ENCODE data around the gene EML6.
"Not testable (repeated sequence)": the region's sequence is repeated elsewhere in the genome, so short reads cannot be mapped to it uniquely, and the experiment has no call there.

The EML6 gene

DNA sequence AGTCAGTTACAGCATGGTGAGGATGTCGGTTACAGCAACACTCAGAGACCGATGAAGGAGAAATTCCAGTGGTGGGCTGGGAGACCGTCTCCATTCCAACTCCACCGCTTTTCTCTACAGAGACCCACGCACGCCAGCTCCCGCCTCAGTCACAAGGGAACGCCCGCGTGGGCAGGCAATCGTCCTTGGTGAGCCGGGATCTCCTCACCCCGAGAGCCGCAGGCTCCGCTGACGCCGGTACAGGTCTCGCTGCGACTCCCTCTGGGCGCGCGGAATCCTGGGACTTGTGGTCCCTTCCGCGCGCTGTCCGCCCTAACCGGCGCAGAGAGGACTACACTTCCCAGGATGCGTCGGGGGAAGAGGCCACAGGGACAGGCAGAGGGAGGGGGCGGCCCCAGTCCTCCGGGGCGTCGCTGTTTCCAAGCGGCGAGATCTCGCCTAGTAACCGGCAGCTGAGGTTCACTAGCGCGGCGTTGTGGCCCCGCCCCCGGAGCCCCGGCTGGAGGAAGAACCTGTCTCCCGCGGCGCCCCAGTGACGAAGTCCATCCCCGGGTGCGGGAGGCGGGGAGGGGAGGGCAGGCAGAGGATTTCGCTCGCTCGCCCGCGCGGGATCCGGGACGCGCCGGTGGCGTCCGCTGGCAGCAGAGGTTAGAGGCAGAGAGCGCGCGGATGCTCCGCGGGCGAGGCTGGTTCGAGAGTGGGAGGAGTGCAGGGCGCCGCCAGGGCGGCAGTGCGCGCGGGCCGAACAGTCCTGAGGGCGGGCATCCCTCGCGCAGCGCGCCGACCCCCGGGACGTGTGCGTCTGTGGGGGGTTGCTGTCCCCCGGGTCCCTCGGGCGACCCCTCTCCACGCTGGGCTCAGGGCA lies at the start of gene EML6:
Gene EML6, plus strand, starts transcription at position 532 of the 865 bp plus-strand sequence. CDS start 1,400 bp downstream, outside the sequence.
- peak; percentile 89 for DNase-seq

DNA sequence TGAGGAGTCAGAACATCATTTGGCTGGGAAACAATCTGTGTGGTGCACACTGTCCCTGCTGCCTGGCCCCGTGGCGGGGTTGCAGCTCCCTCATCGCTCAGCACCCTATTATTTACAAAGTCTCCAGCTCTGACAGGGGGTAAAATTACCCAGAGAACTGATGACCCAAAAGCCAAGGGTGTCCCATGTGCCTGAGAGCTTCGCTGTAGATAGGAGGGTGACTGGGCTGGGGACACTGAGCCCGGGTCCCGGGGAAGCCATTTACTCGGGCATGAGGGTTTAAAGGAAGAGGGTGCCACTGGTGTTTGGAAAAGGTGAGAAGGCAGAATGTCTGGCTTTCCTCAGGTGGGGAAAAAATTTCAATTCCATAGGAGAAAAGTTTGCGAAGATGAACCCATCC lies 48.2 kb upstream of the EML6 start:
- no peak for DNase-seq

DNA sequence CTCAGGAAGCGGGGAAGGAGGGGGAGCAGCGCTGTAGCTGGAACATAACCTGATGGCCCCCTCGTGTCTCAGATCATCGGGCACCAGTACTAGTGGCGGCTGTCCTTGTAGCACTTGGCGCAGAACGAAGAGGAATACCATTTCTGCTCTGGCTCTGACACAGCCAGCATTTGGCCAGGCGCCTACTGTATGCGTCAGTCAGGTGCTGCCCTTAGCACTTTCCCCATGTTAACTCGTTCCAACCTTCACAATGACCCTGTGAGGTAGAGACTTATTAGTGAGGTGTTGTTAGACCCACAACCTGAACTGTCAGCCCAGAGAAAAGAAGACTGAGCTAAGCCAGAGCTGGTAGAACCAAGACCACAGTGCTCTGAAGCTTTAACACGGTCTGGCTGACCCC lies 47.7 kb upstream of the EML6 start:
- no peak for DNase-seq

DNA sequence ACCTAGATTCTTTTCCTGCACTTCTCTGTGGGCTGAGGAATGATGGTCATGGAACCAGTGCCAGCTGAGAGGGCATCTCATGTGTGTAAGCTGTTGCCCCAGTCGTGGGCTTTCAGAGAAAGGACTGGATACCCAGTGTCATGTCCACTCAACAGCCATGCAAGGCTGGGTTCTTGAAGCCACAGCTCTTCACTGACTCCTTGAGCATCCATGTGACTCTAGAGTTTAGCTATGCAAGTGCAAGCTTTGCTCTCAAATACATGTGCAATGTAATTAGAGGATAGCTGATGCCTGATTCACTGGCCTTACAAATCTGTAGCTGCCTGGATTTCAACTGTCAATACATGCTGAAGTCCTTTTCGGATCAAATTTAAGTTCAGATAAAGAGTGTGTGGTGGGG lies 46.8 kb upstream of the EML6 start:
- DNase-seq, result no peak

DNA sequence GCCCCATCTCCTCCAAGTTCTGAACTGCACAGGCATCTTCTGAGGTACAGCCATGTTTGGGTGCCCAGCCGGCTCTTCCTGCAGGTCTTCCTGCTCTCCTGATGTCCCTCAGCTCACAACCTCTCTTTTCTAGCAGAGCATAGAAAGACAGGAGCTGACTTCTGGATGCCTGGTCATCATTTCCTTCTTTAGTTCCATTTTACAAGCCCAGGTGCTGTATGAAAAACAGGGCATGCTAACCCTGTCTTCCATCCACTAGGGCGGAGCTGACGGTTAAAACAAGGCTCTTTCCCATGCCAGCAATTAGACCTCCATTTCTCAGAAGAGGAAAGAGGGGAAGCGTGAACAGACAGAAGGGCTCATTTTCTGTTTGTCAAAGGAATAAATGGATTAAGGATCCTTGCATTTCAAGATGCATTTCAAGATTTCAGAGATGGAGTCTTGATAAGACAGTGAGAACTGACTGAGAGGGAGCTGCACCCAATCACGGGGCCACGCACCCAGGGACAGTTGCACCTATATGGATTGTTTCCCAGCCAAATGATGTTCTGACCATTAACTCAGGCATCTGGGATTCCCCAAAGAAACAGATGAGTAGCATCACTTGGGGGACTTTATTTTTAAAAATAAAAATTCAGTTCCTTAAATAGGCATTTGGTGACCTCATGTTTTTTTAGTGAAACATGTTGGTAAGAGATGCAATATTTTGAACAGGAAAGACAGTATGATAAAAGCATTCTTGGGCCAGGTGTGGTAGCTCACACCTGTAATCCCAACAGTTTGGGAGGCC lies 45.8 kb upstream of the EML6 start:
- DNase-seq, result no peak

DNA sequence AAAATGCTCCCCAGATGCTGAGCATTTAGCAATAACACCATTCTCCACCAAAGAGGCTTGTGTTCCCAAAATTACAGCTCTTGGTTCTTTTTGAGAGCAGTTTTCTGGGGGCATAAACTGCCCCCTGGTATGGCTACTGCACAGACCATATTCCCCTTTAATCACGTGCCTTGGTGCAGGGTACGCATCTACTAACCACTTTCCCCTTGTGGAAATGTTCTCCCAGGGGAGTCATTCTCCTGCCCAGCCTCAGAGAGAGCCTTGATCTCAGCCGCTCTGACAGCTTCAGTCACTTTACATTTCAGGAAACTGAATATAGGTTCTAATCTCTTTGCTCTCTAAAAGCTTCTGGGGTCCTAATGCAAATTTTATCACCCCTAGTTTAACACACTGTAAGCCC lies 44.7 kb upstream of the EML6 start:
- DNase-seq, result no peak

DNA sequence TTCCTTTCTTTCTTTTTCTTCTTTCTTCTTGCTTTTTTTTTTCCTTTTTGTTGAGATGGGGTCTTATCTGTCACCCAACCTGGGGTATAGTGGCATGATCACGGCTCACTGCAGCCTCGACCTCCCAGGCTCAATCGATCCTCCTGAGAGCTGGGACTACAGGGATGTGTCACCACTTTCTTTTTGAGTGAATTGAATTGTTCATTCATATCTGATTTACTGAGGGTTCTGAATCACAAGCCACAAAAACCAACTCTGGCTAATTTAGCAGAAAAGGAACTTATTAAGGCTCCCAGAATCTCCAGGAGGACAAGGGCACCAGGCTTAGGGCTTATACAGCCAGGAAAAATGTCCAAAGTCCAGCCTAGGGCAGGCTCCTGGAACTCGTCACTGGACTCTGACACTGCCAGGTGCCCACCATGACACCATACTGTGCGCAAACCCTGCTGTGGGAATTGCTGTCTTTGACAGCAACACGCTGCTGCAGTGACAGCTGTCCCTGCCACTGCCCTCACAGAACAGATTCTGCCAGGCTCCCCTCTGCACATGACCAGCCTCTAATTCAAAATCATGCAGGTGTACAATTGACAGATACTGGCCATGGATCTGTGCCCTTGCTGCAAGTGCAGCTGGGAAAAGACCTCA lies 42.9 kb upstream of the EML6 start:
- no peak for DNase-seq

DNA sequence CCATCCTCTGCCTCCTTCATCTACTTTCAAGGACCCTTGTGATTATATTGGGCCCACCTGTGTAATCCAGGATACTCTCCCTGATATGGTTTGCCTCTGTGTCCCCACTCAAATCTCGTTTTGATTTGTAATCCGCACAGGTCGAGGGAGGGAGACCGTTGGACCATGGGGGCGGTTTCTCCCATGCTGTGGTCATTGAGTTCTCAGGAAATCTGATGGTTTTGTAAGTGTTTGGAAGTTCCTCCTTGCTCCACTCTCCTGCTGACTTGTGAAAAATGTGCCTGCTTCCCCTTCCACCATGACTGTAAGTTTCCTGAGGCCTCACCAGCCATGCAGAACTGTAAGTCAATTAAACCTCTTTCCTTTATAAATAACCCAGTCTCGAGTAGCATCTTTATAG lies 42.0 kb upstream of the EML6 start:
- no peak for DNase-seq

DNA sequence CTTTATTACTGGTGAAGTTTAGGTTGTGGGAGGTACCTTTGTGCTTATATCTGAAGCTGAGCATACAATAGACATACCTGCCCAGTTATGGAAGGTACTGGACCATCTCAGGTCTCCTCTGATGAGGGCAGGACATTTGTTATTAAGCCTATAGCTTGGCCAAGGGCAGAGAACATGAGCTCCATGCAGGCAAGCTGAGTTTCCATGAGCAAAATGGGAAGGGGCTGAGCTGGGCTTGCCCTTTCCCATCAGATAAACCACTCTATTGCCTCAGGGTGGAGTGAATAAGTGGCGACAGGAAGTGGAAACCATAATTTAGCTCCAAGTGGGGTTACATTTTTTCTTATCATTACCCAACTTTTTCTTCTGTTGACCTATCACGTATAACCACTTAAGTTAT lies 39.9 kb upstream of the EML6 start:
- no peak for DNase-seq

DNA sequence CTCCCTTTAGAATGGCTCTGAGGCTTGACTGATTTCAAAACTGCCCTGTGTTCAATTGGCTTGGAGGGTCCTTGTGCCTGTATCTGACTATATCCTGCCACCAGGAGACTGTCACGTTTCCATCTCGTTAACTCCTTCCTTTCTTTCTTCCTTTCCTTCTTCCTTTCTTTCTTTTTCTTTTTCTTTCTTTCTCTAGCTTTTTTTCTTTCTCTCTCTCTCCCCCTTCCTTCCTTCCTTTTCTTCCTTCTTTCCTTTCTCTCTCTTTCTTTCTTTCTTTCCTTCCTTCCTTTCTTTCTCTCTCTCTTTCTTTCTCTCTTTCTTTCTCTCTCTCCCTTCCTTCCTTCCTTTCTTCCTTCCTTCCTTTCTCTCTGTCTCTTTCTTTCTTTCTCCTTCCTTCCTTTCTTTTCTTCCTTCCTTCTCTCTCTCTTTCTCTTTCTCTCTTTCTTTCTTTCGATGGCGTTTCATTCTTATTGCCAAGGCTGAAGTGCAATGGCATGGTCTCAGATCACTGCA lies 38.1 kb upstream of the EML6 start:
- DNase-seq, result no peak

DNA sequence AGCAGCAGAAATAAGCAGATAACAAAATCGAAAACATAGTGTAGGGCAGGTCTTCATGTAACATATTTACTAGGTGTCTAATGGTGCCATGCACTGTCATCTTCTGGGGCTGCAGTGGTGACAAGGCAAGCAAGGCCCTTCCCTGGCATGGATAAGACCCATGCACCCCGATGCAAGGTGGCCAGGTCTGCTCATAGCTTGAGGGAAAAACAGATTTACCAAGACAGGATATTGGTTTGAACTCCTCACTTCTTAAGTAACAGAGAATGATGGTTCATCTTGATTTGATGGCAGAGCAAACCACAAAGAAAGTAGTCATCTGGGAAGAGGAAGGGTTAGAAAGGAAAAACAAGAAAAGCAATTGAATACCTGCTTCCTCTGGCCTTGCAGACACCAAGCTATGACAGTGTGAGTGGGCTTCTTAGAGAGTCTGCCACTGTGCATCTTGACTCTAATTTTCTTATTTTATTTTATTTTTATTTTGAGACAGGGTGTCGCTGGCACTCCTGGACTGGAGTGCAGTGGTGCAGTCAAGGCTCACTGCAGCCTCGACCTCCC lies 35.8 kb upstream of the EML6 start:
- no peak for DNase-seq

DNA sequence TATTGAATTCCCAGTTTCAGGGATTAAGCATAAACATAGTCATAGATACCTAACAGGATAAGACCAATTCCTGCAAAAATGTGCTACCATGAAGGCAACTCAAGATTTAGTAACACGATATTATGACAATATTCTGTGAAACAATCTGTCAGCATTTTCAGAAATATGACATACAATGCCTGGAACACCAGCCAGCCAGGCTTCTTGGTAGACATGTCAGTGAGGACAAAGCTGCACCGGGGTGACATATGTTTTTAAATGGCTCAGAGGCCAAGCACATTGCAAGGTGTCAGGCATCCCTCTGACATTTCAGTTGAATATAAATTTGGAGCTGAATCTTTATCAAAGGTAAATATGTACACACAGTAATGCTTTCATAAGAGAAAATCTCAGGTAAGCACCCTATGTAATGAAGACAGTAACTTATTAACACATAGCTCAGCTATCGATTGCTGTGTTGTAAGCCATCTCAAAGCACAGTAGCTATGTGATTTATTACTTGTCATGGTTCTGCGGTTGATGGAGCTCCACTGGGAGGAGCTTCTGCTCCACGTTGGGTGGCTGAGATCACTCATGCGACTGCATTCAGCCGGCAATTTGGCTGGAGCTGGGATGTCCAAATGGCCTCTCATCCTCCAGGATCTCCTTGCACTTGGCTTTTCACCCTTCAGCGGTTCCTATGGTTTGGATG lies 31.9 kb upstream of the EML6 start:
- no peak for DNase-seq

DNA sequence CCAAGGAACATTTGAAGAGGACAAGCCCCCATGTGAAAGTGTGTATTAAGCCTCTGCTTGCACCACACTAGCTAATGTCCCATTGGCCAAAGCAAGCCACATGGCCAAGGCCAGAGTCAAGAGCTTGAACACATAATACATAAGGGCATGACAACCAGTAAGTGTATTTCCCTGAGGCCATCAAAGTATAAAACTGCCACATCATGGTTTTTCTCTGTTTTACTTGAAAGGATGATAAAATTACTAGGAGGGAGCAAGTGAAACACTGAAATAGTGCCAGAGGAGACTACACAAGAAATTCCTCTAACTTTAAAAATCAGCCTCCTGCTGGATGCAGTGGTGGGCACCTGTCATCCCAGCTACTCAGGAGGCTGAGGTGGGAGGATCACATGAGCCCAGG lies 30.9 kb upstream of the EML6 start:
- DNase-seq, result no peak

DNA sequence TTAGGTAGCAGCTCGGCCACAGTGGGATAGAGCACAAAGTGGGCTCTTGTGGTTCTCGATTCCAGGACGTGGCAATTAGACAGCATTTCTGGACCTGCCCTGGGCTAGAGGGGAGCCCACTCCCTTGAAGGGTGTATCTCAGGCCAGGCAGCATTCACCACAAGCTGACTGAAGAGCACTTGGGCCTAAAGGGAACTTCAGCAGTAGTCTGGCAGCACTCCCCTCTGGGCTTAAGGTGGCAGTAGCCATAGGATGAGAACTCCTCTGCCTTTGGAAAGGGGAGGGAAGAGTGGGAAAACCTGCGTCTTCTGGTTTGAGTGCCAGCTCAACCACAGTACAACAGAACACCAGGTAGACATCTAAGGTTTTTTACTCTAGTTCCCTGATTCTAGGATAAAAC lies 28.1 kb upstream of the EML6 start:
- DNase-seq, result no peak

DNA sequence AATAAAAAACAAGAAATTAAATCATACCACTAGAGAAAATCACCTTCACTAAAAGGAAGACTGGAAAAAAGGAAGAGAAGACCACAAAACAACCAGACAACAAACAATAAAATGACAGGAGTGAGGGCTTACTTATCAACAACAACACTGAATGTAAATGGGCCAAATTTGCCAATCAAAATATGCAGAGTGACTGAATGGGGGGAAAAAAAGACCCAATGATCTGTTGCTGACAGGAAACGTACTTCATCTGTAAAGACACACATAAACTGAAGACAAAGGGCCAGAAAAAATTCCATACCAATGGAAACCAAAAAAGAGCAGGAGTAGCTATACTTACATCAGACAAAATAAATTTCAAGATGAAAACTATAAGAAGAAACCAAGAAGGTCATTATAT lies 25.5 kb upstream of the EML6 start:
- DNase-seq, result no peak

DNA sequence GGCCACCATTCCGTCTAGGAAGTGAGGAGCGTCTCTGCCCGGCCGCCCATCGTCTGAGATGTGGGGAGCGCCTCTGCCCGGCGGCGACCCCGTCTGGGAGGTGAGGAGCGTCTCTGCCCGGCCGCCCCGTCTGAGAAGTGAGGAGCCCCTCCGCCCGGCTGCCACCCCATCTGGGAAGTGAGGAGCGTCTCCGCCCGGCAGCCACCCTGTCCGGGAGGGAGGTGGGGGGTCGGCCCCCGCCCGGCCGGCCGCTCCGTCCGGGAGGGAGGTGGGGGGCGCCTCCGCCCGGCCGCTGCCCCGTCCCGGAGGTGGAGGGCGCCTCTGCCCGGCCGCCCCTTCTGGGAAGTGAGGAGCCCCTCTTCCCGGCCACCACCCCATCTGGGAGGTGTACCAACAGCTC lies 24.5 kb upstream of the EML6 start:
- DNase-seq, result not testable (repeated sequence)

DNA sequence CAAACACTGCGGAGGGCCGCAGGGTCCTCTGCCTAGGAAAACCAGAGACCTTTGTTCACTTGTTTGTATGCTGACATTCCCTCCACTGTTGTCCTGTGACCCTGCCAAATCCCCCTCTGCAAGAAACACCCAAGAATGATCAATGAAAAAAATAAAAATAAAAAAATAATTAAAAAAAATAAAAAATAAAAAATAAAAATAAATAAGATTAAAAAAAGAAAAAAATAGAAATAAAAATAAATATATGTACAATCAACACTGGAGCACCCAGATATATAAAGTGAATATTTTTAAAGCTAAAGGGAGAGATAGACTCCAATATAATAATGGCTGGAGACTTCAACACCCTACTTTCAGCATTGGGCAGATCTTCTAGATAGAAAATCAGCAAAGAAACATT lies 23.8 kb upstream of the EML6 start:
- DNase-seq, result no peak

DNA sequence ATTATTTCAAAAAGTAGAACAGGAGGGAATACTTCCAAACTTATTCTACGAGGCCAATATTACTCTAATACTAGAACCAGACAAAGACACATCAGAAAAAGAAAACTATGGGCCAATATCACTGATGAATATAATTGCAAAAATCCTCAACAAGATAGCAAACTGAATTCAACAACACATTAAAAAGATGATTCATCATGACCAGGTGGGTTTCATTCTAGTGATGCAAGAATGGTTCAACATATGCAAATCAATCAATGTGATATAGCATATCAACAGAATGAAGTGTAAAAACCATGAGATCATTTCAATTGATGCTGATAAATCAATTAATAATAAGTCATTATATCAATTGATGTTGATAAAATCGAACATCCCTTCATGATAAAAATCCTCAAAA lies 22.4 kb upstream of the EML6 start:
- DNase-seq, result no peak

DNA sequence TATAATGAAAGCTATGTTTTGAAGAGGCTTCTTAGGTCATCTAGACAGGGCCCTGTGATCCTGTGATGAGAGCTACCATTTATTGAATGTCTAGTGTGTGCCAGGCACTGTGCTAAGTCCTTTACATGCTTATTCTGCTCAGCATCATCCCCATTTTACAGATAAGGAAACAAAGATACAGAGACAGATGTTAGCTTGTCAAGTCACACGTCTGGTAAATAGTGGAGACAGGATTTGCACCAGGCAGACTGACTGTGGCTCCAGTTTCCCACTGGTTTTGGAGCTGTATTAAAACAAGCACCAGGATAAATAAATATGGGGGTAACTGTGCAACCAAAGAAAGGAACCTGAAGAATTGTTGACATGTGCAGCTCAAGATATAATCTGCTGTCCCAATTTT lies 19.2 kb upstream of the EML6 start:
- DNase-seq, result no peak

DNA sequence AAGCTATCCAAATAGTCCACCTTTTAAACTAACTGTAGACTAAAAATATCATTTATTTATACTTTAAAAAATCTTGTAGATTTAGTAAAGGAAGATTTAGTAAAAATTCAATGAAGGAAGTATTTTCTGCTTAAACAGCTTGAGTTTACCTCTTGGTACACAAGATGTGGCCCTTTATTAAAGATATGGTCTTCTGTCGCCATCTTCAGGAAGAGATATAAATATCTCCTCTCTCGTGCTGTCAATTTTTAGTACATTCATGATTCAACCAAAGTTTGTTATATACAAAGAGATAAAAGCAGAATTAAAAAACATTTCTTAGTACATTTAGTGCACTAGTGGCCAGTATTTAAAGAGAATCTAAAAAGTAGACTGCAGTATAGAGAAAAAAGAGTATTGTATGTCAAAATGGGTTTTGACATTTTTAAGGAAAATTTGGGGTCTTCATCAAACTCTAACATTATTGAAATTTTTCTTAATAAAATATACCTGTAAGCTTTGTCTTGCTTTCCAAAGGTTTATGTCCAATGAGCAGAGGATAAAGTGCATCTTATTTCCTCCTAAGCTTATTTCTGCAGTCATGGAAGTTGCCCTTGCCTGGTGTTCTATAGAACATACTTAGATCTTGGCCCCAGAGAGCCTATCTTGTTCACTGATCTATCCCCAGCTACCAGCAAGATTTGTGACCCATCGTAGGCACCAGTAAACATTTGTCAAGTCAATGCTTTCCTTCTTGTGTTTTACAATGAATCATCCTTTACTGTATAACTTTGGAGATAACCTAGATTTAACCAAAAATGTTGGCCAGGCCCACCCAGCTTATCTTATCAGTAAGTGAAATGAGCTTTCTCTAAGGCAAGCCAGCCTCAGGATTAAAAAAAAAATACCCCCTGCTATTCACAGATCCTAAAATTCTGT lies 18.5 kb upstream of the EML6 start:
- no peak for DNase-seq

DNA sequence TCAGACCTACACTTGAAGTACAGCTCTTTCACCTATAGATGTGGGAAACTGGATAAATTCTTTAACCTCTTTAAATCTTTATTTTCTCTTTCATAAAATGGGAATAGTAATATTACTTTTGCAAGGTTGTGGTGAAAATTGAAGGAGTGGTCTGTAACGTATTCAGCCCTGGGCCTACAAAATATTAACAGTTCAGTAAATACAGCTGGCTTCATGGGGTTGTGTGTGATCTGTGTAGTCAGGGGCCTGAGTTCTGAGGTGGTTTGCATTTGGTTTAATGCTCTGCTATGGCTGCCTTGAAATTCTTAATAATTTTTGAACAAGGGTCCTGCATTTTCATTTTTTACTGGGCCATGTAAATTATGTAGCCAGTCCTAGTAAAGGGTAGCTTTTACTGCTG lies 16.8 kb upstream of the EML6 start:
- no peak for DNase-seq
